ENCODE measurements around the gene COQ7.

- TF ChIP-seq GATA3 (IDR thresholded peaks at IDR 0.05; ENCODE audit: low read depth, low read length) (no peak), GATA2 (IDR thresholded peaks at IDR 0.05; ENCODE audit: low read depth, low read length) (no peak)
Measured at GRCh38 chr16:19093631-19094541, 26.5 kb downstream of the COQ7 start.
